Duodenal mucosa (tissue), 2 donors: ENCODE data around the gene REEP3.

Source experiments
- H3K27ac ChIP-seq: one replicate; pipeline ENCODE4 v1.7.0; 2013; ENCODE audit warnings: low read depth, low read length
- H3K27me3 ChIP-seq, 2 donors: one replicate each; pipeline ENCODE4 v1.7.0; 2013; ENCODE audit warnings: low read length in 2 of 2, control low read depth in 1 of 2; ENCODE audit not compliant: insufficient read depth in 2 of 2, control insufficient read depth in 1 of 2
- H3K36me3 ChIP-seq, 2 donors: one replicate each; pipeline ENCODE4 v1.7.0; 2013; ENCODE audit warnings: low read length in 2 of 2, control low read depth in 1 of 2; ENCODE audit not compliant: insufficient read depth in 2 of 2, control insufficient read depth in 1 of 2
- H3K4me1 ChIP-seq, 2 donors: one replicate each; pipeline ENCODE4 v1.7.0; 2013; ENCODE audit warnings: low read length in 2 of 2, control low read depth in 1 of 2; ENCODE audit not compliant: insufficient read depth in 2 of 2, control insufficient read depth in 1 of 2
- H3K4me3 ChIP-seq, 2 donors: one replicate each; pipeline ENCODE4 v1.7.0; 2013; ENCODE audit warnings: low read length in 2 of 2, low read depth in 1 of 2
- H3K9ac ChIP-seq, 2 donors: one replicate each; pipeline ENCODE4 v1.7.0; 2013; ENCODE audit warnings: low read length in 2 of 2, low read depth in 1 of 2
- H3K9me3 ChIP-seq, 2 donors: one replicate each; pipeline ENCODE4 v1.7.0; 2013; ENCODE audit warnings: low read length in 2 of 2, control low read depth in 1 of 2; ENCODE audit not compliant: control insufficient read depth in 1 of 2

REEP3 gene

GRCh38 chr10:63627396-63627795 is 106.2 kb downstream of the REEP3 start:
- Histone ChIP-seq H3K27ac (no peak overlapping the region), H3K4me3 (no peak overlapping the region), H3K9me3 (no peaks in the 10 kb centered on the region)

GRCh38 chr10:63627881-63628296 is 106.7 kb downstream of the REEP3 start:
- no peaks in the 10 kb centered on the region for H3K9me3 ChIP-seq
- H3K4me1 ChIP-seq: peaks cover 21 to 37% of the 10 kb centered on the region in 2 donors
- H3K27me3 ChIP-seq: no peaks in the 10 kb centered on the region
- peak overlapping the region; percentile 40 to 94 for H3K9ac ChIP-seq
- H3K36me3 ChIP-seq: no peaks in the 10 kb centered on the region
- peak overlapping the region in 1 of 2 donors; percentile 19 for H3K4me3 ChIP-seq
- peak overlapping the region; percentile 22 for H3K27ac ChIP-seq

More at GRCh38 chr10:63627396-63627795, 106.2 kb downstream of the REEP3 start:
- Histone ChIP-seq H3K27me3 (no peaks in the 10 kb centered on the region), H3K9ac (no peak overlapping the region), H3K4me1 (peaks cover 21 to 37% of the 10 kb centered on the region in 2 donors), H3K36me3 (no peaks in the 10 kb centered on the region)

- Histone ChIP-seq H3K4me3 (peak overlapping the region; percentile 75 to 91), H3K27ac (peak overlapping the region; percentile 95), H3K9me3 (no peaks in the 10 kb centered on the region), H3K9ac (peak overlapping the region; percentile 91 to 94), H3K27me3 (no peaks in the 10 kb centered on the region), H3K4me1 (peaks cover 21 to 37% of the 10 kb centered on the region in 2 donors), H3K36me3 (no peaks in the 10 kb centered on the region)
Measured at GRCh38 chr10:63628526-63629362, 107.5 kb downstream of the REEP3 start.

- H3K36me3 ChIP-seq: no peaks in the 10 kb centered on the region
- H3K4me3 ChIP-seq: peak overlapping the region; percentile 75 to 91
- no peaks in the 10 kb centered on the region for H3K27me3 ChIP-seq
- peaks cover 21 to 37% of the 10 kb centered on the region in 2 donors for H3K4me1 ChIP-seq
- H3K9me3 ChIP-seq: no peaks in the 10 kb centered on the region
- peak overlapping the region; percentile 91 to 94 for H3K9ac ChIP-seq
- H3K27ac ChIP-seq: peak overlapping the region; percentile 95
Measured at GRCh38 chr10:63629363-63630084, 108.3 kb downstream of the REEP3 start.

GRCh38 chr10:63630085-63630930 is 109.1 kb downstream of the REEP3 start:
- Histone ChIP-seq H3K27me3 (no peaks in the 10 kb centered on the region), H3K36me3 (no peaks in the 10 kb centered on the region), H3K4me1 (peaks cover 25 to 37% of the 10 kb centered on the region in 2 donors), H3K4me3 (peak overlapping the region; percentile 91 to 98), H3K9me3 (no peaks in the 10 kb centered on the region), H3K9ac (peak overlapping the region; percentile 94 to 96), H3K27ac (peak overlapping the region; percentile 95)

- H3K9ac ChIP-seq: peak overlapping the region; percentile 94 to 96
- H3K4me1 ChIP-seq: peaks cover 25 to 37% of the 10 kb centered on the region in 2 donors
- H3K4me3 ChIP-seq: peak overlapping the region; percentile 91 to 98
- peak overlapping the region; percentile 95 for H3K27ac ChIP-seq
- H3K36me3 ChIP-seq: no peaks in the 10 kb centered on the region
- no peaks in the 10 kb centered on the region for H3K27me3 ChIP-seq
- H3K9me3 ChIP-seq: no peaks in the 10 kb centered on the region
Measured at GRCh38 chr10:63630931-63631680, 109.9 kb downstream of the REEP3 start.

- H3K4me3 ChIP-seq: no peak overlapping the region
- no peak overlapping the region for H3K9ac ChIP-seq
- H3K36me3 ChIP-seq: no peaks in the 10 kb centered on the region
- peaks cover 25 to 37% of the 10 kb centered on the region in 2 donors for H3K4me1 ChIP-seq
- H3K9me3 ChIP-seq: no peaks in the 10 kb centered on the region
- no peak overlapping the region for H3K27ac ChIP-seq
- no peaks in the 10 kb centered on the region for H3K27me3 ChIP-seq
Measured at GRCh38 chr10:63631991-63632390, 110.8 kb downstream of the REEP3 start.

- Histone ChIP-seq H3K27ac (no peak overlapping the region), H3K27me3 (no peaks in the 10 kb centered on the region), H3K4me1 (peaks cover 17 to 28% of the 10 kb centered on the region in 2 donors), H3K9me3 (no peaks in the 10 kb centered on the region), H3K9ac (no peak overlapping the region), H3K36me3 (no peaks in the 10 kb centered on the region), H3K4me3 (no peak overlapping the region)
Measured at GRCh38 chr10:63633677-63634487, 112.7 kb downstream of the REEP3 start.
